Fibroblast of skin of right quadriceps (primary cell): ENCODE measurements around the gene PCCB.
"Not testable (repeated sequence)": the region's sequence is repeated elsewhere in the genome, so short reads cannot be mapped to it uniquely, and the experiment has no call there.

Source experiments
- DNase-seq: peaks from one replicate; pipeline ENCODE4 v3.0.0-alpha.2; 2013

PCCB gene

DNA sequence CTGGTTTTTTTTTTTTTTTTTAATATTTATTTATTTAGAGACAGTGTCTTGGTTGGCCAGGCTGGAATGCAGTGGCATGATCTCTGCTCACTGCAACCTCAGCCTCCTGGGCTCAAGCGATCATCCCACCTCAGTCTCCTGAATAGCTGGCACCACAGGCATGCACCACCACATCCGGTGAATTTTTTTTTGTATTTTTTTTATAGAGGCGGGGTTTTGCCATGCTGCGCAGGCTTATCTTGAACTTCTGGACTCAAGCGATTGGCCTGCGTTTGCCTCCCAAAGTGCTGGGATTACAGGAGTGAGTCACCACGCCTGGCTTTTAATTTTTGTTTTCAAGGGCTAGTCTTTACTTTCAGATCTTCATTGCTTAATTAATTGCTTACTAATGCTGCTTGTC lies 13.1 kb downstream of the PCCB start:
- no peak for DNase-seq

DNA sequence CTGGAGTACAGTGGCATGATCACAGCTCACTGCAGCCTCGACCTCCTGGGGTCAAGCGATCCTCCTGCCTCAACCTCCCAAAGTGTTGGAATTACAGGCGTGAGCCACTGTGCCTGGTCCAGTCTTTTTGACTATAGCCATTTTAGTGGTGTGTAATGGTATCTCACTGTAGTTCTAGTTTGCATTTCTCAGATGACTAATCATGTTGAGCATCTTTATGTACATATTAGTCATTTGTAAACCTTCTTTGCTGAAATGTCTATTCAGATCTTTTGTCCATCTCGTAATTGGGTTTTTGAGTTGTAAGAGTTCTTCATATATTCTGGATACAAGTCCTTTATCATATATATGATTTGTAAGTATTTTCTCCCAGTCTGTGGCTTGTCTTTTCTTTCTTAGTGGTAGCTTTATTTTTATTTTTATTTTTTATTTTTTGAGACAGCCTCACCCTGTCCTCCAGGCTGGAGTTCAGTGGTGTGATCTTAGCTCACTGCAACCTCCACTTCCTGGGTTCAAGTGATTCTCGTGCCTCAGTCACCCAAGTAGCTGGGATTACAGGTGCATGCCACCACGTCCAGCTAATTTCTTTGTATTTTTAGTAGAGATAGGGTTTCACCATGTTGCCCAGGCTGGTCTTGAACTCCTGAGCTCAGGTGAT lies 16.5 kb downstream of the PCCB start:
- peak; percentile 62 for DNase-seq

DNA sequence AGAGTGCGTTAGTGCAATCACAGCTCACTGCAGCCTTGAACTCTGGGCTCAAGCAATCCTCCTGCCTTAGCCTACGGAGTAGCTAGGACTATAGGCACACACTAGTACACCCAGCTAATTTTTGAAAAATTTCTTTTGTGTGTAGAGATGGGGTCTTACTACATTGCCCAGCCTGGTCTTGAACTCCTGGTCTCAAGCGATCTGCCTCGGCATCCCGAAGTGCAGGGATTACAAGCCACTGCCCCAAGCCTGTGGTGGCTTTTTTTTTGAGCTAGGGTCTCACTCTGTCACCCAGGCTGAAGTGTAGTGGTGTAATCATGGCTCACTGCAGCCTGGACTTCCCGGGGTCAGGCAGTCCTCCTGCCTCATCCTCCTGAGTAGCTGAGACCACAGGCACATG lies 17.1 kb downstream of the PCCB start:
- DNase-seq = no peak

DNA sequence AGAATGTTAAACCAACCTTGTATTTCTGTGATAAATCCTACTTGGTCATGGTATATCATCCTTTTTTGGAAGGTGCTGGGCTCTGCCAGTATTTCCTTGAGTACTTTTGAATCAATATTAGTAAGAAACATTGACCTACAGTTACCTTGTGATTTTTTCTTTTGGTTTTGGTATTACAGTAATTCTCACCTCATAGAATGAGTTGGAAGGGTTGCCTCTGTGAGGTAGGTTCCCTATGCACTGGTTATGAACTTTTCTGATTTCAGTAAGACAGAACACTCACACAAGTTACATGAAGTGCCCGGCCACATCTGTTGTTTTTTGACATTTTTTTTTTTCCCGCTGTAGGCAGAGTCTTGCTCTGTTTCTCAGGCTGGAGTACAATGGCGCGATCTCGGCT lies 20.0 kb downstream of the PCCB start:
- DNase-seq = no peak

DNA sequence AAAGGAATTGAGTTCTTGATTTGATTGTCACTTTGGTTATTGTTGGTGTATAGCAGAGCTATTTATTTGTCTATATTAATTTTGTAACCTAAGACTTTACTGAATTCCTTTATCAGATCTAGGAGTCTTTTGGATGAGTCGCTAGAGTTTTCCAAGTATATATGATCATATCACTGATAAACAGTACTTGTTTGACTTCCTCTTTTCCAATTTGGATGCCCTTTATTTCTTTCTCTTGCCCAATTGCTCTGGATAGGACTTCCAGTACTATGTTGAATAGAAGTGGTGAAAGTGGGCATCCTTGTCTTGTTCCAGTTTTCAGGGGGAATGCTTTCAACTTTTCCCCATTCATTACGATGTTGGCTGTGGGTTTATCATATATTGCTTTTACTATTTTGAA lies 21.5 kb downstream of the PCCB start:
- not testable (repeated sequence) for DNase-seq

DNA sequence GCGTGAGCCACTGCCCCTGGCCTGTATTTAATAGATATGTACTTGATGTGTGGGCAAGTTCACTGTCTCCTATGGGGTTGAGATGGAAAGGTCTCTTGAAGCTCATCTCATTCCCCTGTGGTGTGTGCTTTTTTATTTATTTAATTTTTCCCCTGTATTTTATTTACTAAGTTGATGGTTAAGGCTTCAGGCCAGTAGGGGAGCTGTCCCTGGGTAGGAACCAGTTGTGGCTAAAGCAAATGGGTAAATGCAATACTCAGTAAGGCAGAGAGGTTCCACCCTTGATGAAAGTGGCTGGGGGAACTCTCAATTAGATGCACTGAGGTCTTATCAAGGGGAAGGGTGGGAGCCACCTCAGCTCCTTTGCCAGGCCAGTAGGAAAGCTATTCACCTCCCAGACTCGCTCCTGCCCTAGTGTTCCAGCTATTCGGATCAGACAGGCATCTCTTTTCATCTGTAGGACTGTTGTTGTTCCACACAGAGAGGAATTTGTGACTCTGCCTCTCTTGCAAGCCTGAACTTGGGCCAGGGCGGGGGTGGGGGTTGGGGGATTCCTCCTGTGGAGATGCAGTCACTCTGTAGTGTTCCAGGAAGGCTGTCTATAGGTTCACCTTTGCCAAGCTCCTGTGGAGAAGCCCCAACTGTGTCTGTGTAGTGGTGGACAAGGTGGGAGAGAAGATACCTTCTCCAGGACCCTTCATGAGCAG lies 26.1 kb downstream of the PCCB start:
- DNase-seq = no peak

DNA sequence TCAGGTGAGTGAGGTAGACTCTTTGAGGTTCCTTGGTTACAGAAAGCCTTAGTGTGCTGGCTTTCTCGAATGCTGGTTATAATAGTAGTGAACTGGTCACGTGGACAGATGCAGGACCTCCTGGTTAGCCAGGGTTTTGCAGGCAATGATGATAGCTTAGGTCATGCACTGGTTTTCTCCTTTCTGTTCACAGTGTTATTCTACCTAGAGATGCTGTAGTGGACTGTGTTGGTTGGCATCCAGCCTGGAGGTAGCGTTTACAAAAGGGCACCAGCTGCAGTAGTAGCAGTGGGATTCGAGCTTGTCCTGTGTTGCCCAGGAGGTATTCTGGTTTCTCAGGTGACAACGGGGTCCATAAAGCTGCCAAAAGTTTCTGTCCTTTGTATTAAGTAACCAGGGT lies 27.0 kb downstream of the PCCB start:
- no peak for DNase-seq

DNA sequence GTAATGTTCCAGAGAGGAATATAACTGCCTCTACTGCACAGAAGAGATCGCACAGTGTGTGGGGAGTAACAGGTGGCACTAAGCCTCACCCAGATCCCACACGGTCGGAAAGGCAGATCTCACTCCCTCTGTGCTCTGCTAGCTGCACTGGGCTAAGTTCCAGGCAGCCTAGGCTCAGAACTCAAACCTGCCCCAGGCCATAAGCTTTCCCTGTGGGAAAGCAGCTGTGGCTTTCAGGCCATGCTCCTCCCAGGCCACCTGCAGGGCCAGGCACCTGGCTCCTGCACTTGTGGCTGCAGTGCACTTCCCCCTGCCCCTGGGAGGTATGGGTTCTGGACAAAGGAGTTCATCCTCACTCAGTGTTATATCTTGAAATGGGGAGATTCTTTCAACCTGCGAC lies 27.5 kb downstream of the PCCB start:
- DNase-seq = no peak

DNA sequence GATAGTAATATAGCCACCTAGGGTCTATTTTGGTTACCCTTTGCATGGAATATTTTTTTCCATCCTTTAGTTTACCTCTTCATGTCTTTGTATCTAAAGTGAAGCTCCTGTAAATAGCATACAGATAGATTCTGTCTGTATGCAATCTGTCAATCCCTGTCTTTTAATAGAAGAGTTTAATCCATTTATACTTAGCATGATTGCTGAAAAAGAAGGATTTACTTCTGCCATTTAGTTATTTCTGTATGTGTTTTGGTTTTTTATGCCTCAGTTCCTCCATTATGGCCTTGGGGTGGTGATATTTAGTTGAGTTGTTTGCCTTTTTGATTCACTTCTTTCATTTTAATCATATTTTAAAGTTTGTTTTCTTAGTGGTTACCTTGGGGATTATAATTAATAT lies 29.0 kb downstream of the PCCB start:
- no peak for DNase-seq

DNA sequence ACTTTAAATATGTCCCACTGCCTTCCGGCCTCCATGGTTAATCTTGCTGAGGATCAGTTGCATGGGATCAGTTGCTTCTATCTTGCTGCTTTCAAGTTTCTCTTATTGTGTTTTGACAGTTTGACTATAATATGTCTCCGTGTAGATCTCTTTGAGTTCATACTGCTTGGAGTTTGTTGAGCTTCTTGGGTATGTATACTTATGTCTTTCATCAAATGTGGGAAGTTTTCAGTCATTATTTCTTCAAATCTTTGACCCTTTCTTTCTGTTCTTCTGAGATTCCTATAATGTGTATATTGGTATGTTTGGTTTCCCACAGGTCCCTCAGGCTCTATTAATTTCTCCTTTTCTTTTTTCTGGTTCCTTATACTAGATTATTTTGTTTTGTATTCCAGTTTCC lies 30.8 kb downstream of the PCCB start:
- no peak for DNase-seq

DNA sequence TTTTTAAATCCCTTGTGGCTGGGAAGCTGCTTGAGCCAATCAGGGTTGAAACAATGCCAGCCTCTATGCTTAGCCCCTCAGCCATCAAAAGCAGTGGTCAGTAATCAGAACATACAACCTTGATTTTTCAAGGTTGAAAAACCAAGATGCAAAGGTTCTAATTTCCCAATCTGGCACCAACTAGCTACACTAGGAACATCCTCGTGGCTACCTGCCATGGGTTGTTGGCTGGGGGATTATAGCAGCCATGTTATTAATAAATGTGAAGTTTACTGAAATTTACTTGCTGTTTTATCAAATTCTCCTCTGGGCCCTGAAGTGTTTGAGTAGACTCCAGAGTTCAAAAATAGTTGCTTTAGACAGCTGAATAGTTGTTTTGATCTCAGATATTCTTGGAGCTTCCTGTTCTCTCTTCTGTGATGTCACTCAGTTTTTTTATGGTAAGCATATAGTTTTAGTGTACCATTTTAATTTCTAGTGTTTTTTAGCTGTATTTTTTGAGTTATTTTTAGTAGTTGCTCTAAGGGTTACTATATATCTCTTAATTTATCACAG lies 31.9 kb downstream of the PCCB start:
- no peak for DNase-seq

DNA sequence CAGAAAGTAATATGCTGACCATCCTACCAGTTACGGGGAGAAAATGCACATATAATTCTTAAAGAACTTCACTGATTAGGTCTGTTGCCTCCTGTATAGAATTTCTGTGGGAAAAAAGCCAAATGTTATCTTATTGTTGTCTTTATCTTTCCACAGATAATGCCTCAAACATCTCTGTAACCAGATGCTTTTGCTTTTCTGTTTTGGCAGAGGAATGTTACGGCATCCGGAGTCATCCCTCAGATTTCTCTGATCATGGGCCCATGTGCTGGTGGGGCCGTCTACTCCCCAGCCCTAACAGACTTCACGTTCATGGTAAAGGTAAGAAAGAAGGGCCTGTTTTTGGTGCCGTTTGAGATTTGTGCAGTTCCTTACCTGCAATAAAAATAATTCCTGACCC lies 33.5 kb downstream of the PCCB start:
- peak; percentile 6 for DNase-seq

DNA sequence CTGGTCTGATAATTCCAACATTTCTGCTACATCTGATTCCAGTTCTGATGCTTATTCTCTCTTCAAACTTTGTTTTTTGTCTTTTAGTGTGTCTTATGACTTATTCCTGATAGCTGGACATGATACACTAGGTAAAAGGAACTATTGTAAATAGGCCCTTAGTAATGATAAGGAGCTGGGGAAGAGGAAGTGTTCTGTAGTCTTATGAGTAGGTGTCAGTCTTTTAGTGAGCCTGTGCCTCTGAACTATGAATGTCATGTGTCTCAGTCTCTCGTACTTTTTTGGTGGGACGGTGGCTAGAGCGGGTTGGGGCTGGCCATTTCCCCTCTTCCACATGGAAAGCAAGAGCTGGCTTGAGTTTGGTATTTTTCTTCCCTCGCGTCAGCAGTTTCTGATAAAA lies 41.2 kb downstream of the PCCB start:
- DNase-seq = no peak

DNA sequence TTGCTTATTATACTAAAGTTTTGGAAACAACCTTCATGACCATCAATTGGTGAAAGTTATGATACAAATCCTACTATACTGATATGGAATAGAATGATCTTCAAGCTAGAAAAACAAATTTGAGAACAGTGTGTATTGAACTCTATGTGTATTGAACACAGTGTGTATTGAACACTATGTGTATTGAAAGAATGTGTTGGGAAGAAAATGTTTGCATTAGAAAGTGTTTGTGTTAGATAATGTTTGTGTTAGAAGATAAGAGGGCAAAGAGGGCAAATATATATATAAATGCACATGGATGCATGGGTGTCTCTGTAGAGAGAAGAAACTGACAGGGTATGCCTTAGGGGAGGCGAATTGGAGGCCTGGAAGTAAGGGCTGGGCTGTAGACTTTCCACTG lies 42.4 kb downstream of the PCCB start:
- no peak for DNase-seq

DNA sequence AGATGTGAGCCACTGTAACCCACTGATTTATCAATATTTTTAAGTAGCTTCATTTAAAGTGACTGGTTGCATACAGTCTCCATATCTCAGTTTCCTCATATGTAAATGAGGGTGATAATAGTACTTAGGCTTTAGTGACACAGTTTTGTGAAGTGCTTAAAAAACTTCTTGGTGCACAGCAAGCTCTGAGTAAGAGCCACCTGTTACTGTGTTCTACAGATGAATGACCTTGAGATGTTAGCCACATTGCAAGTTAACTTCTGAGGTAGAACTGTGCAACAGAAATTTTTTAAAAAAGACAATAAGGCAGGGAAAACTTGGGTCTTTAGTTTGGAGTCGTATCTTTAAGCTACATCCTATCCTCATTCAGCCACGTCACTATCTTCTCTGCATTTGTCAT lies 43.1 kb downstream of the PCCB start:
- DNase-seq = no peak

DNA sequence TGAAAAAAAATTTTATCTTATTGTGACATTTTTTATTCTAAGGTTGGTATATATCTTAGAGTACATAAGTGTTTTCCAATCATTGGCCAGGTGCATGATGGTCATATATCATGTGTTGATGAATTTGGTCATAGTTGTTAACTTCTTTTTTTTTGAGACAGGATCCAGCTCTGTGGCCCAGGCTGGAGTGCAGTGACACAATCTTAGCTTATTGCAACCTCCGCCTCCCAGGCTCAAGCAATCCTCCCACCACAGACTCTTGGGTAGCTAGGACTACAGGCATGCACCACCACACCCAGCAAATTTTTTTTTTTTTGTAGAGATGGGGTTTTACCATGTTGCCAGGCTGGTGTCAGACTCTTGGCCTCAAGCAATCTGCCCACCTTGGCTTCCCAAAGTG lies 44.0 kb downstream of the PCCB start:
- no peak for DNase-seq

DNA sequence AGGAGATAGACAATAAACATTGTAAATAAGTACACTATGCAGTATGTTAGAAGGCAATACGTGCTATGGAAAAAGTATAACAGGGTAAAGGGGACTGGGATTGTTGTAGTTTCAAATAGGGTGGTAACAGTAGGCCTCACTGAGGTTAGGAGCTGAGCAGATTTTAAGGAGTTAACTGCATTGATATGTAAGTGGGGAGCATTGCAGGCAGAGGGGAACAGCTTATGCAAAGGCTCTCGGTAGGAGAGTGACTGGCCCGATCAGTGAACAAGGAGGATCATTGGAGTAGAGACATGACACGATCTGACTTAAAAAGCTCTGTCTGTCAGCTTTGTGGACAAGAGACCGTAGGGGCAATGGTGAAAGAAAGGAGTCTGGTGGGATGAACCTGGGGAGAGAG lies 46.8 kb downstream of the PCCB start:
- DNase-seq = no peak

DNA sequence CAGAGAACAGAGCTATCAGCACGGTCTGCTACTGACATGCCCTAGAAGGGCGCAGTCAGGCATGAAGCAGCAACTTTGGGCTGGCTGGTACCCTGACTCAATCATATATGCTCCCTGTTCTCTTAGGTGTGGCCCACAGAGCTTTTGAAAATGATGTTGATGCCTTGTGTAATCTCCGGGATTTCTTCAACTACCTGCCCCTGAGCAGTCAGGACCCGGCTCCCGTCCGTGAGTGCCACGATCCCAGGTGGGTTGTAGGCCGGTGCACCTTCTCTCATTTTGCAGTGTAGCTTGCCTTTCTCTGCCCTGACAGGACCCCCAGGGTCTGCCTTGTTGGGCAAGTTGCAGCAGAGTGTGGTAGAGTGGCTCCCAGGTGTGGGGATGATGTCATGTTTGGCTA lies 47.7 kb downstream of the PCCB start:
- no peak for DNase-seq

DNA sequence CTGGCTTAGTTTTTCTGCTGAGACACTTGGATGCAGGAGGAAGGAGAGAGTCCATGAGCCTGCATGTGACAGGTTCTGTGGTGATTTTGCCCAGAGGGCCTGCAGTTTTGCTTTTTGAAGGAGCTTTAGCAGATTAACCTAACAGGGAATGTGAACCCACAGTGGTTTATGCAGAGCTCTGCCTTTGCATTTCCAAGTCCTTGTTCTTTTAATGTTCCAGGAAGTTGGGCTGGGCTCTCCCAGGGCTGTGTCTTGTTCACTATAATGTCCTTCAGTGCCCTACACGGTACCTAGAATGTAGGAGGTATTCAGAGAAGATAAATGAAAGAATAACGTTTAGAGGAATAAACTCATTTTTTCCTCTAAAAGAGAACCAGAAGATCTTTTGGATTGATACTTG lies 50.3 kb downstream of the PCCB start:
- DNase-seq = no peak

DNA sequence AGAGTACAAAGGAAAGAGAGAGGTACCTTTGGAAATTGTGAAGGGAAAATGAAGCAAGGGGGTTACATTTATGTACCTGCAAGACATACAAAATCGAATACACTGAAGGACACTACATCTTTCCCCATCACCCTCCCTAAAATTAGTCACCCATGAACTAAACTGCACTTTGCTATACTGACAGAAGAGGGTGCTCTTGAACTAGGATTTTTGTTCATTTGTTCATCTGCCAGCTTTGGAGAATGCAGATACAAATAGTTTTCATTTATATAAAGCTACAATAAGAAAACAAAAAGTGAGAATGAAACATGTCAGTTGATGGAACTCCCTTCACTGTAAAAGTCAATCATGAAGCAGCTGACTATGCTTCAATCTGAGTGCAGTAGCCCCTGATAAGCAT lies 55.7 kb downstream of the PCCB start:
- peak; percentile 43 for DNase-seq

DNA sequence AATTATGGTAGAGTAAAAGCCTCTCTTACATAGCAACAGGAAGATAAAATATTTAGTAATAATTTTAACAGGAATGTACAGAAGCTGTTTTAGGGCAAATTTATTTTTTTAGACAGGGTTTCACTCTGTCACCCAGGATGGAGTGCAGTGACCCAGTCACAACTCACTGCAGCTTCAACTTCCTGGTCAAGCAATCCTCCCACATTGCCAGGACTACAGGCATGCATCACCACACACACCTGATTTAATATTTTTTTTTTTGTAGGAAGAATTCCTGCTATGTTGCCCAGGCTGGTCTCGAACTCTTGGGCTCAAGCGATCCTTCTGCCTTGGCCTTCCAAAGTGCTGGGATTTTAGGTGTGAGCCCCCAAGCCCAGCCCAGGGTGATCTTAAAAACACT lies 61.1 kb downstream of the PCCB start:
- no peak for DNase-seq

DNA sequence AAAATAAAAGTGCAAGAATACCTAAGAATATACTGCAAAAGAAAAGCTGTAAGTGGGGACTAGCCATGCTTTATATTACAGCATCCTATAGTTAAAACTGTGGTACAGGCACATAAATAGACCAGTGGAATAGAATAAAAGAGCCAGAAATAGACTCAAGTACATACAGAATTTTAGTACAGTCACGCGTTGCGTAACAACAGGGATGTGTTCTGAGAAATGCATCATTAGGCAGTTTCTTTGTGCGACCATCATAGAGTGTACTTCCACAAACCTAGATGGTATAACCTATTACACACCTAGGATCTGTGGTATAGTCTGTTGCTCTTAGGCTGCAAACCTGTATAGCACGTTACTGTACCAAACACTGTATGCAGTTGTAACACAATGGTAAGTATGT lies 61.8 kb downstream of the PCCB start:
- DNase-seq = no peak

DNA sequence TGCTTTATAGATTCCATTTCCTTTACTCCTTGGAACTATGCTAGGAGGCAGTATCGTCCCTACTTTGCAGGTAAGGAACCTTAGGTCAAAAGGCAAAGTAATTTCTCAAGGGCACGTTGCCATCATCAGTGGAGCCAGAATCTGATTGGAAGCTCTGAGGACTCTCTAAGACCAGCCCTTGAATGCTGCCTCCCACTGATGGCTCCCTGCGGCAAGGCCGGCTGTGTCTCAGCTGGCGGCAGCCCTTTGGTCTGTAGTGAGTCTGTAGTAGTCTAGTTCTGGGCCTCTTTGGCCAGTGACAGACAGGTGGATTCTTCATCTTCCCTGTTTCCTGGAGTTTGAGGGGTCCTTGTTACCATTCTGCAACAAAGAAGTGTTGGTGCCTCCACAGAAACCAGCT lies 76.2 kb downstream of the PCCB start:
- no peak for DNase-seq

DNA sequence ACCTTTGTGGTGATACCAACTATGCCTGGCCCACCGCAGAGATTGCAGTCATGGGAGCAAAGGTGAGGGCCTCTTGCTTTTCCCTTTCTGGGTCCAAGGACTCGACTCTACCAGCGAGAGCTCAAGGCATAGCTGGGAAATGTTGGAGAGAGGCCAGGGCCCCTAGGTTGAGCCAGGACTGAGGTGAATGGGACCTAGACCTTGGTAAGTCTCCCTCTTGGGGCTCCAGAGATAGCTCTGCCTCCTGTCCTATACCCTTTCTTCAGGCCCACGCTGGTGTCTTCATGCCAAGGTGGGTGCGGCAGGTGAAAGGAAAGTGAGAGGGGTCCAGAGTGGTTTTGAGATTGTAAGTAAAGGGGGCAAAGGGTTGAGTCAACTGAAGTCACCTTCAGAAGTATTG lies 77.5 kb downstream of the PCCB start:
- no peak for DNase-seq

DNA sequence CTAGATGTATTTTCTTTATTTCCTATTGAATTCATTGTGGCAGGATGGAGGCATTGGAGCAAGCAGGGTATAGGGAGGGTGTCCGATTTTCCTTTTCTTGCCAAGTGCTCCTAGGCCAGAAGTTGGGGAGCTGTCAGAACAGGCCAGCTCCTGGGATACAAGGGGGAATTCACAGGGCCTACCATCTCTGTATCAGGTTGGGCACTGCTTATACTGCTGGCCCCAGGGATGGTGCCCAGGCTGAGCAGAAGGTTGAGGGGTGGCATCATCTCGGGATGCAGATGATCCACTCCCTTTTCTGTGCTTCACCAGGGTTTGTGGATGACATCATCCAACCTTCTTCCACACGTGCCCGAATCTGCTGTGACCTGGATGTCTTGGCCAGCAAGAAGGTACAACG lies 79.5 kb downstream of the PCCB start:
- DNase-seq = no peak
